Left lung (tissue), 10 donors: ENCODE data around the gene SLC25A42. TPM values are rescaled to one million over a fixed set of nuclear protein-coding genes. Genes with fewer than 3 reads are reported as not detected.
A peak's percentile ranks its signal among the peaks of the same experiment; 100 is the strongest.
"Not testable (repeated sequence)": the region's sequence is repeated elsewhere in the genome, so short reads cannot be mapped to it uniquely, and the experiment has no call there.

Experiments used
- ATAC-seq: fragments of 200-7000 bp; cut with Tn5 transposase; one replicate; pipeline ENCODE4 v1.9.1; 2020; ENCODE audit warnings: moderate library complexity
- DNase-seq, 4 donors: peaks; one replicate each; pipeline ENCODE4 v3.0.0-alpha.2; 2013 to 2020
- H3K27ac ChIP-seq, 2 donors: fragments of 200-600 bp; sonication (generic) in 1 of 2; one replicate each; pipeline versions ENCODE4 v1.5.0 to v1.8.0; 2020 to 2021
- H3K27me3 ChIP-seq, 2 donors: fragments of 200-600 bp; sonication (generic) in 1 of 2; one replicate each; pipeline versions ENCODE4 v1.5.0 to v1.8.0; 2020 to 2021
- H3K36me3 ChIP-seq, 2 donors: fragments of 200-600 bp; sonication (generic) in 1 of 2; one replicate each; pipeline versions ENCODE4 v1.5.0 to v1.8.0; 2020 to 2021
- H3K4me1 ChIP-seq, 2 donors: fragments of 200-600 bp; one replicate each; pipeline ENCODE4 v1.8.0; 2021
- H3K4me3 ChIP-seq, 2 donors: fragments of 200-600 bp; sonication (generic) in 1 of 2; one replicate each; pipeline versions ENCODE4 v1.5.0 to v1.8.0; 2020 to 2021; ENCODE audit warnings: mild to moderate bottlenecking in 1 of 2
- H3K9me3 ChIP-seq, 2 donors: fragments of 200-600 bp; sonication (generic) in 1 of 2; one replicate each; pipeline versions ENCODE4 v1.5.0 to v1.8.0; 2020 to 2021
- CTCF ChIP-seq, 2 donors: fragments of 200-600 bp; sonication (generic) in 1 of 2; IDR thresholded peaks; one replicate each; pipeline versions ENCODE4 v1.5.0 to v1.8.0; 2021; ENCODE audit warnings: antibody characterized with exemption in 2 of 2
- intact Hi-C, 2 donors: fragments of 100-400 bp; cut with DNase I; formaldehyde crosslinking; loops; one replicate each; pipeline versions ENCODE4 v1.11.2 to v1.14.2; 2022
- polyA plus RNA-seq, 6 donors: library from polyadenylated mRNA; unstranded; fragments of 120-200 nt; gene quantifications; one replicate each; pipeline ENCODE4 v1.2.1, GENCODE V29; 2013; ENCODE audit not compliant: insufficient read length in 6 of 6
- total RNA-seq, 2 donors: library from RNA; stranded (reverse); fragmentation: NEBNext Ultra II Directional; extraction: Animal tissue kit (Norgen Biotek cat#: 25700); gene quantifications; one replicate each; pipeline ENCODE4 v1.2.1, GENCODE V29; 2021
- donor health status: DM: no; HTN: yes; CAD: no.
- donor health status: DM: no; HTN: no; CAD: no.

The SLC25A42 gene
- total and polyA plus RNA-seq, 8 donors = 7.6 to 16.6 (median 12.8) TPM

- ATAC-seq (peak; percentile 59), DNase-seq (no peak)
- intact Hi-C loops = no loop called here
- Histone ChIP-seq H3K27me3 (no peaks in the 10 kb centered on the region), H3K36me3 (peaks cover 0 to 19% of the 10 kb centered on the region in 2 donors), H3K27ac (no peak overlapping the region), H3K9me3 (no peaks in the 10 kb centered on the region), H3K4me1 (no peaks in the 10 kb centered on the region), H3K4me3 (no peak overlapping the region)
- TF ChIP-seq CTCF (IDR thresholded peaks at IDR 0.05) = no peak
Measured at GRCh38 chr19:19098703-19099632, 35.2 kb downstream of the SLC25A42 start.

- TF ChIP-seq CTCF (IDR thresholded peaks at IDR 0.05) = no peak
- no peaks in the 10 kb centered on the region for H3K4me1 ChIP-seq
- peaks cover 0 to 19% of the 10 kb centered on the region in 2 donors for H3K36me3 ChIP-seq
- DNase-seq (no peak), ATAC-seq (no peak)
- no peaks in the 10 kb centered on the region for H3K27me3 ChIP-seq
- intact Hi-C loops = no loop called here
- H3K4me3 ChIP-seq = no peak overlapping the region
- H3K9me3 ChIP-seq = no peaks in the 10 kb centered on the region
- no peak overlapping the region for H3K27ac ChIP-seq
Measured at GRCh38 chr19:19101540-19101939, 37.7 kb downstream of the SLC25A42 start.

GRCh38 chr19:19102566-19102965 is 38.8 kb downstream of the SLC25A42 start:
- peaks cover 0 to 11% of the 10 kb centered on the region in 2 donors for H3K36me3 ChIP-seq
- H3K27ac ChIP-seq, ATAC-seq, H3K4me3 ChIP-seq, intact Hi-C loops, H3K4me1 ChIP-seq, H3K27me3 ChIP-seq, H3K9me3 ChIP-seq, DNase-seq: not testable (repeated sequence)

- no peaks in the 10 kb centered on the region for H3K9me3 ChIP-seq
- H3K27me3 ChIP-seq = no peaks in the 10 kb centered on the region
- H3K36me3 ChIP-seq = peaks cover 0 to 7% of the 10 kb centered on the region in 2 donors
- DNase-seq = no peak
- no peak for ATAC-seq
- intact Hi-C loops = no loop called here
- H3K4me3 ChIP-seq = no peak overlapping the region
- H3K27ac ChIP-seq = no peak overlapping the region
- no peak for TF ChIP-seq CTCF (IDR thresholded peaks at IDR 0.05)
- no peaks in the 10 kb centered on the region for H3K4me1 ChIP-seq
Measured at GRCh38 chr19:19103167-19103566, 39.4 kb downstream of the SLC25A42 start.

- peaks cover 0 to 5% of the 10 kb centered on the region in 2 donors for H3K4me1 ChIP-seq
- H3K27me3 ChIP-seq = peaks cover 0 to 6% of the 10 kb centered on the region in 2 donors
- peak; percentile 80 for ATAC-seq
- H3K36me3 ChIP-seq = peaks cover 0 to 6% of the 10 kb centered on the region in 2 donors
- H3K9me3 ChIP-seq = no peaks in the 10 kb centered on the region
- DNase-seq = peak in 2 of 4 donors; percentile 40 to 59
- peak overlapping the region; percentile 5 to 7 for H3K4me3 ChIP-seq
- H3K27ac ChIP-seq = no peak overlapping the region
- no peak for TF ChIP-seq CTCF (IDR thresholded peaks at IDR 0.05)
- intact Hi-C loops = no loop called here
Measured at GRCh38 chr19:19105365-19106055, 41.7 kb downstream of the SLC25A42 start.
